IMR-90 (cell line): ENCODE measurements around the gene EPAS1. TPM values are rescaled to one million over a fixed set of nuclear protein-coding genes. Genes with fewer than 3 reads are reported as not detected.

Experiments
- ATAC-seq: fragments of 200-7000 bp; cut with Tn5 transposase; 2 replicates; pipeline ENCODE4 v1.9.1; 2020; ENCODE audit warnings: low read depth, mild to moderate bottlenecking, moderate library complexity
- BruUV-seq: library from RNA; stranded (reverse); fragments of 400-500 nt; replicated peaks from 2 replicates; lab custom pipeline; 2021; lab: Mats Ljungman, UMichigan
- CTCF ChIA-PET: fragments of 300-600 bp; formaldehyde crosslinking; extraction: SDS; loops from one replicate; lab custom pipeline; 2021; ENCODE audit warnings: antibody characterized with exemption; lab: Yijun Ruan, JAX
- POLR2A ChIA-PET: fragments of 300-600 bp; sonication (Branson Sonifier 250); formaldehyde crosslinking; loops from one replicate; lab custom pipeline; 2022; ENCODE audit warnings: antibody characterized with exemption; ENCODE audit not compliant: unreplicated experiment; lab: Charles Lee
- DNase-seq: peaks from one replicate; pipeline ENCODE4 v3.0.0; 2013
- H2AFZ ChIP-seq: replicated peaks from 2 replicates; pipeline ENCODE3; 2013; ENCODE audit warnings: low read length, mild to moderate bottlenecking; ENCODE audit not compliant: poor library complexity
- H2AK5ac ChIP-seq: 2 replicates; pipeline ENCODE4 v1.6.1; 2013; ENCODE audit warnings: low read depth, low read length, inconsistent platforms
- H2AK9ac ChIP-seq: replicated peaks from 2 replicates; pipeline ENCODE3; 2013; ENCODE audit warnings: mild to moderate bottlenecking, low read depth, low read length, moderate library complexity; ENCODE audit not compliant: poor library complexity
- H2BK120ac ChIP-seq: 2 replicates; pipeline ENCODE4 v1.6.1; 2013; ENCODE audit warnings: low read depth, low read length, inconsistent platforms
- H2BK15ac ChIP-seq: 3 replicates; pipeline ENCODE4 v1.6.1; 2013; ENCODE audit warnings: low read depth, low read length, inconsistent platforms
- H2BK20ac ChIP-seq: 2 replicates; pipeline ENCODE4 v1.6.1; 2013; ENCODE audit warnings: low read depth, mild to moderate bottlenecking, inconsistent platforms, low read length, moderate library complexity
- H2BK5ac ChIP-seq: 2 replicates; pipeline ENCODE4 v1.6.1; 2013; ENCODE audit warnings: mild to moderate bottlenecking, low read depth, low read length, inconsistent platforms; ENCODE audit not compliant: poor library complexity, severe bottlenecking
- H3K14ac ChIP-seq: replicated peaks from 2 replicates; pipeline ENCODE4 v1.6.1; 2013; ENCODE audit warnings: low read depth, low read length, inconsistent platforms
- H3K18ac ChIP-seq: 2 replicates; pipeline ENCODE4 v1.6.1; 2013; ENCODE audit warnings: low read depth, low read length, control low read depth
- H3K23ac ChIP-seq: 2 replicates; pipeline ENCODE4 v1.6.1; 2013; ENCODE audit warnings: low read depth, low read length, inconsistent platforms
- H3K27ac ChIP-seq: 2 replicates; pipeline ENCODE4 v1.5.1; 2013; ENCODE audit warnings: mild to moderate bottlenecking, control low read depth, low read length; ENCODE audit not compliant: insufficient read depth
- H3K27me3 ChIP-seq: 2 replicates; pipeline ENCODE4 v1.6.1; 2013; ENCODE audit warnings: low read length; ENCODE audit not compliant: control insufficient read depth, insufficient read depth
- H3K36me3 ChIP-seq: 2 replicates; pipeline ENCODE4 v1.6.1; 2013; ENCODE audit warnings: low read length, mixed read lengths; ENCODE audit not compliant: control insufficient read depth, insufficient read depth
- H3K4ac ChIP-seq: 2 replicates; pipeline ENCODE4 v1.6.1; 2013; ENCODE audit warnings: low read depth, low read length, inconsistent platforms
- H3K4me1 ChIP-seq: 2 replicates; pipeline ENCODE4 v1.6.1; 2013; ENCODE audit warnings: low read length, mixed read lengths; ENCODE audit not compliant: control insufficient read depth, insufficient read depth
- H3K4me2 ChIP-seq: 2 replicates; pipeline ENCODE4 v1.6.1; 2013; ENCODE audit warnings: low read depth, mild to moderate bottlenecking, control low read depth, low read length, moderate library complexity
- H3K4me3 ChIP-seq: 2 replicates; pipeline ENCODE4 v1.5.1; 2013; ENCODE audit warnings: low read depth, mild to moderate bottlenecking, control low read depth, low read length, moderate library complexity; ENCODE audit not compliant: insufficient read depth
- H3K56ac ChIP-seq: 2 replicates; pipeline ENCODE4 v1.6.1; 2013; ENCODE audit warnings: low read length, inconsistent platforms; ENCODE audit not compliant: insufficient read depth; ENCODE audit errors: extremely low read depth
- H3K79me1 ChIP-seq, 2 experiments: 2 replicates each; pipeline ENCODE4 v1.6.1; 2013; ENCODE audit warnings: low read length in 2 of 2, inconsistent platforms in 1 of 2, low read depth in 1 of 2
- H3K9ac ChIP-seq: 2 replicates; pipeline ENCODE4 v1.6.1; 2013; ENCODE audit warnings: low read depth, low read length, control low read depth
- H3K9me1 ChIP-seq: 2 replicates; pipeline ENCODE4 v1.6.1; 2013; ENCODE audit warnings: low read length, inconsistent platforms; ENCODE audit not compliant: insufficient read depth
- H3K9me3 ChIP-seq: 2 replicates; pipeline ENCODE4 v1.6.1; 2013; ENCODE audit warnings: low read length; ENCODE audit not compliant: control insufficient read depth, insufficient read depth
- H4K20me1 ChIP-seq: 2 replicates; pipeline ENCODE4 v1.6.1; 2013; ENCODE audit warnings: low read length, inconsistent platforms; ENCODE audit not compliant: insufficient read depth
- H4K5ac ChIP-seq: 2 replicates; pipeline ENCODE4 v1.6.1; 2013; ENCODE audit warnings: mild to moderate bottlenecking, low read depth, low read length, control low read depth
- H4K8ac ChIP-seq, 2 experiments: 2 replicates each; pipeline ENCODE4 v1.6.1; 2013; ENCODE audit warnings: low read depth in 2 of 2, low read length in 2 of 2, control low read depth in 1 of 2, inconsistent platforms in 1 of 2
- H4K91ac ChIP-seq: 2 replicates; pipeline ENCODE4 v1.6.1; 2013; ENCODE audit warnings: low read depth, low read length, inconsistent platforms; ENCODE audit not compliant: insufficient read depth
- CHD1 ChIP-seq: IDR thresholded peaks from 2 replicates; pipeline ENCODE4 v1.6.1; 2012; ENCODE audit warnings: low read depth, low read length, improper control_type of control experiment
- SMC3 ChIP-seq: fragments of 150-350 bp; IDR thresholded peaks from 2 replicates; pipeline ENCODE4 v1.6.1; 2016; ENCODE audit warnings: low read depth, mild to moderate bottlenecking, antibody characterized with exemption, low read length, moderate library complexity
- USF2 ChIP-seq: fragments of 150-350 bp; IDR thresholded peaks from 2 replicates; pipeline ENCODE4 v1.6.1; 2017; ENCODE audit warnings: mild to moderate bottlenecking, antibody characterized with exemption, low read length, low read depth
- WGBS, 2 experiments: methylation state at CpG; one replicate each; pipeline versions ENCODE4 v1.1.5 to v1.1.7; 2013; ENCODE audit warnings: missing lambda C conversion rate in 2 of 2; ENCODE audit not compliant: insufficient read length in 1 of 2; ENCODE audit errors: extremely low coverage in 2 of 2; 5-methylcytosine and 5-hydroxymethylcytosine counted together
- dilution Hi-C: fragments of 300-500 bp; cut with HindIII; formaldehyde crosslinking; loops from one replicate; pipeline ENCODE4 v1.14.3; 2018; ENCODE audit warnings: low sequenced_read_pairs; ENCODE audit not compliant: unreplicated experiment
- in situ Hi-C: fragments of 300-500 bp; cut with MboI; formaldehyde crosslinking; loops from 3 replicates; pipeline ENCODE4 v1.14.3; 2019; ENCODE audit warnings: low sequenced_read_pairs, inconsistent platforms, mixed read lengths
- intact Hi-C: fragments of 100-400 bp; cut with micrococcal nuclease; formaldehyde crosslinking; loops from 2 replicates; pipeline ENCODE4 v1.10.0; 2022
- polyA plus RNA-seq, 3 experiments: library from polyadenylated mRNA; depleted of rRNA; stranded (reverse); fragments of >200 nt; gene quantifications; 2 replicates each; pipeline ENCODE4 v1.2.3, GENCODE V29; 2012; ENCODE audit warnings: low replicate concordance in 1 of 3
- total RNA-seq: library from RNA; depleted of rRNA; stranded (reverse); fragments of >200 nt; gene quantifications from 2 replicates; pipeline ENCODE4 v1.2.3, GENCODE V29; 2012

The EPAS1 gene
- total and polyA plus RNA-seq, 2 of the 4 experiments (the other 2 are of a cell fraction): 40.7 to 120 TPM

GRCh38 chr2:46305187-46305586 is 8.0 kb downstream of the EPAS1 start:
- Histone ChIP-seq H4K5ac (no peak overlapping the region), H3K4ac (no peak overlapping the region), H3K27me3 (no peaks in the 10 kb centered on the region), H3K79me1 (peaks cover 17 to 84% of the 10 kb centered on the region in 2 experiments), H3K9me1 (peaks cover 38% of the 10 kb centered on the region), H2AK5ac (no peak overlapping the region), H3K23ac (no peak overlapping the region), H3K4me2 (no peak overlapping the region), H2BK120ac (no peak overlapping the region), H3K27ac (no peak overlapping the region), H4K20me1 (peaks cover 99% of the 10 kb centered on the region), H3K18ac (no peak overlapping the region), H3K9me3 (no peaks in the 10 kb centered on the region), H2AK9ac (no peak overlapping the region), H2BK20ac (no peak overlapping the region), H2AFZ (no peak overlapping the region), H3K4me1 (peaks cover 26% of the 10 kb centered on the region), H4K91ac (no peak overlapping the region), H3K36me3 (peaks cover 18% of the 10 kb centered on the region), H4K8ac (no peak overlapping the region), H3K9ac (no peak overlapping the region), H2BK15ac (no peak overlapping the region), H3K14ac (no peak overlapping the region), H2BK5ac (no peak overlapping the region), H3K56ac (no peak overlapping the region), H3K4me3 (no peak overlapping the region)
- dilution Hi-C loops: no loop called here
- ATAC-seq (no peak), DNase-seq (no peak)
- CTCF ChIA-PET: no interaction called here
- no TSS peak for BruUV-seq
- in situ Hi-C loops: loop anchor here (5.0 to 25.0 kb wide), 2 partner anchors 57 to 668 kb away; no protein-coding TSS in a partner anchor
- POLR2A ChIA-PET: no interaction called here
- intact Hi-C loops: no loop called here
- 100% methylated on average over 1 of the region's 3 CpGs; no CpG with 5 or more reads in 1 of the 2 experiments for WGBS, 2 experiments
- no peak for TF ChIP-seq CHD1
- TF ChIP-seq SMC3: no peak
- TF ChIP-seq USF2: no peak
